DND-41 (cell line): ENCODE data around the gene LRP8.

ENCODE experiments used
- EZH2 ChIP-seq: IDR thresholded peaks from 3 replicates; pipeline ENCODE4 v1.6.1; 2012; ENCODE audit warnings: borderline replicate concordance, low read depth, mild to moderate bottlenecking, moderate library complexity, low read length, inconsistent platforms; ENCODE audit not compliant: severe bottlenecking
- TF ChIP-seq, protein P1 (sequence below): IDR thresholded peaks from 2 replicates; pipeline ENCODE4 v1.5.1; 2012; ENCODE audit warnings: borderline replicate concordance, low read length, moderate library complexity, mild to moderate bottlenecking; ENCODE audit not compliant: poor library complexity, severe bottlenecking; ENCODE audit errors: extremely low read depth

DNA sequence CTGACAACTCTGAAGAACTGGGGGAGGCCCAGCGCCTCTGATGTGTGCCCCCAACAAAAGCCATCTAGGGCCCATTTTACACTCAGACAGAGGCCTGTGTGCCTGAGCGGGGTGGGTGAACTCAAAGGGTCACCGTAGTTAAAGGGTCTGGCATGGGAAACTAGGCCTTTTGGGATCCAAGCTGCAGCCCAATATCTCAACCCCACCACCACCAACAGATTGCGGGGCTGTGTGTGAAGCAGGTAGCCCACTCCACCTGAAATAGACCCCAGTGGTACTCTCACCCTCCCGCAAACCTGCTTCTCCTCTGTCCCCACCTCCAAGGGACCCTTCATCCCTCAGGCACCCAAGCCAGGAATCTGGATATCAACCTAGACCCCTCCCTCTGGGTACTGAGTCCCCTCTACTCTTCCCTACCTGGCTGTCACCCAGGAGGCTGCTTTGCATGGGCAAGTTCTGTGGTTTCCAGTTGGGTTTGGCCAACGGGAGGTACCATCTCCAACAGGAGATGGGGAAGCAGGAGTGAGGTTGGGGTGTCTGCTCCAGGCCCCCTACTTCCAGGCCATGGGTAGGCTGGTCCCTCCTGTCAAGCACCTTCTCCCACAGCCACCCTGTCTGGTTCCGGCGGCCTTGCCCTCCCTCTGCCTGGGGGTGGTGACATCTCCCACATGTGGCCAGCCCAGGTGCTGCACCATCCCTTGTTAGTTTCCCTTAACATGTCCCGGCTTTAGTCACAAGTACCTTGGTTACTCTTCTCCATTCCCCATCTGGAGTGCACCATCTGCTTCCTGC, 35.2 kb upstream of the LRP8 start:
- TF ChIP-seq, protein P1, sequence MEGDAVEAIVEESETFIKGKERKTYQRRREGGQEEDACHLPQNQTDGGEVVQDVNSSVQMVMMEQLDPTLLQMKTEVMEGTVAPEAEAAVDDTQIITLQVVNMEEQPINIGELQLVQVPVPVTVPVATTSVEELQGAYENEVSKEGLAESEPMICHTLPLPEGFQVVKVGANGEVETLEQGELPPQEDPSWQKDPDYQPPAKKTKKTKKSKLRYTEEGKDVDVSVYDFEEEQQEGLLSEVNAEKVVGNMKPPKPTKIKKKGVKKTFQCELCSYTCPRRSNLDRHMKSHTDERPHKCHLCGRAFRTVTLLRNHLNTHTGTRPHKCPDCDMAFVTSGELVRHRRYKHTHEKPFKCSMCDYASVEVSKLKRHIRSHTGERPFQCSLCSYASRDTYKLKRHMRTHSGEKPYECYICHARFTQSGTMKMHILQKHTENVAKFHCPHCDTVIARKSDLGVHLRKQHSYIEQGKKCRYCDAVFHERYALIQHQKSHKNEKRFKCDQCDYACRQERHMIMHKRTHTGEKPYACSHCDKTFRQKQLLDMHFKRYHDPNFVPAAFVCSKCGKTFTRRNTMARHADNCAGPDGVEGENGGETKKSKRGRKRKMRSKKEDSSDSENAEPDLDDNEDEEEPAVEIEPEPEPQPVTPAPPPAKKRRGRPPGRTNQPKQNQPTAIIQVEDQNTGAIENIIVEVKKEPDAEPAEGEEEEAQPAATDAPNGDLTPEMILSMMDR, result peak; percentile 21
- TF ChIP-seq EZH2, result no peak
